AG09309 (cell line): ENCODE results near the gene KIZ.

Source experiments
- DNase-seq: peaks from one replicate; pipeline ENCODE4 v3.0.0-alpha.2; 2010; ENCODE audit warnings: low read depth
- H3K4me3 ChIP-seq: 2 replicates; pipeline ENCODE4 v1.5.1; 2011; ENCODE audit warnings: mild to moderate bottlenecking, low read depth, low read length, moderate library complexity; ENCODE audit not compliant: control insufficient read depth
- CTCF ChIP-seq: IDR thresholded peaks from 2 replicates; pipeline ENCODE4 v1.5.1; 2011; ENCODE audit warnings: mild to moderate bottlenecking, low read depth, low read length, inconsistent platforms; ENCODE audit not compliant: insufficient read depth, control insufficient read depth; ENCODE audit errors: missing control alignments

Gene KIZ

GRCh38 chr20:21251278-21251677 is 125.4 kb downstream of the KIZ start:
- no peak overlapping the region for H3K4me3 ChIP-seq
- DNase-seq: no peak
- no peak for TF ChIP-seq CTCF

DNA sequence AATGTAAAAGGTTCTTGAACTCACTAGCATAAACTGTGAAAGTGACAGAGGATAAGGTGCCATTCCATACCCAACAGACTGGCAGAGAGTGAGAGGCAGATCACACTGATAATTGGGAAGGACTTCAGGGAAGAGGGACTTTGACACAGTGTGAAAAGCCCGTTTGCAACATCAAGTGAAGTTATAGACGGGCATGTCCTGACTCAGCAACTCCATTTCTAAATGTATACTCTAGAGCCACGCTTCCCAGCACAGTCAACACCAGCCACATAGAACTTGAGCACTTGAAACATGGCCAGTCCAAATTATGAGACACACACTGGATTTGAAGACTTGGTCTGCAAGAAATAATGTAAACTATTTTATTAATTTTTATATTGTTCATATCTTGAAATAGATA is 131.3 kb downstream of the KIZ start:
- TF ChIP-seq CTCF: no peak
- no peak for DNase-seq
- H3K4me3 ChIP-seq: no peak overlapping the region

DNA sequence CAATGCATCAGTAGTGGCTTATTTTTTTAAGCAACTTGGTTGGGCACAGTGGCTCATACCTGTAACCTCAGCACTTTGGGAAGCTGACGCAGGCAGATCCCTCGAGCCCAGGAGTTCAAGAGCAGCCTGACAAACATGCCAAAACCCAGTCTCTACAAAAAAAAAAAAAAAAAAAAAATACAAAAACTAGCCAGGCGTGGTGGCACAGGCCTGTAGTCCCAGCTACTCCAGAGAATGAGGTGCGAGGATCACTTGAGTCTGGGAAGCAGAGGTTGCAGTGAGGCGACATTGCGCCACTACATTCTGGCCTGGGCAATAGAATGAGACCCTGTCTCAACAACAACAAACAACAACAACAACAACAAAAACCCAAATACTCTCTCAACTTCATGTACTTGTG is 132.5 kb downstream of the KIZ start:
- TF ChIP-seq CTCF: no peak
- no peak overlapping the region for H3K4me3 ChIP-seq
- no peak for DNase-seq

DNA sequence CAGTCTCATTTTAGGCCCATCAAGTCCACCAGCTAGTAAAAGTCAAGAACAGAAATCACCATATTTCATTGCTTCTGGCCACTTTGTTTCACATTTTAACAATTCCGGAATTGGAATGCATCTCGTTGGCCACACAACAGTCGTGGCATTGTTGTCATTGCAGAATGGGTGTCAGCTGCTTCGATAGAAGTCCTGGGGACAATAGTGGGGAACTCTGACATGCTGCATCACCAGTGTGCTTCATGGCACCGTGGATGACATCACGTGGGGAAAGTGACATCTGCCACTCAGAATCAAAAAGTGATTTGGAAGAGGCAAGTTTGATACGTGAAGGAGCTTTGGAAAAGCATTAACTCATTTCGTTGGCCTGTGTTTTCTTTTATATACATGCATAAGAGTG is 133.5 kb downstream of the KIZ start:
- no peak overlapping the region for H3K4me3 ChIP-seq
- no peak for TF ChIP-seq CTCF
- DNase-seq: no peak

DNA sequence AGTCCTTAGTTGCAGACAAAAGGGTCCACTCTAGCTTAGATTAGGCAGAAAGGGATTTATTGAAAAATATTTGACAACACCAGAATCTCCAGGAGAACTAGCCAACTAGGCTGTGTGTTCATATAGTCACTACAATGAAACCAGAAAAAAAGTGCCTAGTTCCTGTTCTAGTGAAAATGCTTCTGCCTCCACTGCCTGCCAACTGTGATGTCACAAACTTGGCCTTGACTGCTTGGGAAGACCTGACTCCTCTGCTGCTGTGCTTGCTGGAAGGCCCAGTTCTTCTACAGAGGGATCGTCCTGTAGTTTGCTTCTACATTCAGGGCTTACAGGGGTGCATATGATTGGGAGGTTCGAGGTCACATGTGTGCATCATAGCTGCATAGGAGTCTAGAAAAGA is 136.9 kb downstream of the KIZ start:
- no peak for DNase-seq
- TF ChIP-seq CTCF: no peak
- H3K4me3 ChIP-seq: no peak overlapping the region

DNA sequence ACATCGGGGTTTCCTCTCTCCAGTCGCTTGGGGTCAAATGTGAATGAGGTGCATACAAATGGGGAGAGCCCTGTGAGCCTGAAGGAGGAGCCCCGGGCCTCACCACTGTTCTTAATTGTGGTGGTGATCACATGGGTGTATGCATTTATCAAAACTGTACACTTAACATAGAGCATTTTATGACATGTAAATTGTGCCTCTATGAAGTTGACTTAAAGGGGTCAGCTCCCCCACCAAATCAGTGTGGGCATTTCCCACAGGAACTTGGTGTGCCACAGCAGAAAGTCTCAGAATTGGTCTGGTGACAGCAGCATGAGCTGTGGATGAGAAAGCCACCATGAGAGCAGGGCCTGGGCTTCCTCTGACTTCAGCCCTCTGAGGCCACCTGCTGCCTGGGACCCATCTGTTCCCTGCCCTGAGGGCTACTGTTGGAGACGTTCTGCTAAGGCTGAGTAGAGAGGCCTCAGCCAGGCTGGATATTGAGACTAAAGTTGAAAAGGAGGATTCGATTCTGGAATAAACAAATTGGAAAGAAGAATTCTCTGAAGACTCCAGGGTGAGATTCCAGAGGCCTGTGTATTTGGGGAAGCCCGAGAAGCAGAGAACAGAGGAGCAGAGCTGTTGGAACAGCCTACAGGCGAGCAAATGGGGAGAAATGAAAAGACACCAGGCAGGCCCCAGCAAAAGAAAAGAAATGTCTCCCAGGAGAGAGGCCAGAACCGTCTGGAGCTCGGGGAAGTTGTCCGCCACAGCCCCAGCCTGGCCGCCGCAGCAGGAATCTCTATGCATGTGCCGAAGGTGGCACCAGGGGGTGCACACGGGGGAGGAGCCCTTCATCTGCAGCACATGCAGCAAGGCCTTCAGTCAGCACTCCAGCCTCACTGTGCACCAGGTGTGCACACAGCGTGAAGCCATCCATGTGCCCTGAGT is 139.6 kb downstream of the KIZ start:
- no peak for TF ChIP-seq CTCF
- no peak overlapping the region for H3K4me3 ChIP-seq
- DNase-seq: no peak
